Calu3 (cell line): Measurements from ENCODE around the gene CIAO2B. TPM values are rescaled to one million over a fixed set of nuclear protein-coding genes. Genes with fewer than 3 reads are reported as not detected.

Experiments used
- BruUV-seq: library from RNA; stranded (reverse); fragments of 400-500 nt; replicated peaks from 2 replicates; lab custom pipeline; 2021; lab: Mats Ljungman, UMichigan
- CTCF ChIA-PET: fragments of 300-600 bp; sonication (Branson Sonifier 250); formaldehyde crosslinking; loops from one replicate; lab custom pipeline; 2022; ENCODE audit warnings: antibody characterized with exemption; lab: Charles Lee
- DNase-seq: peaks from one replicate; pipeline ENCODE4 v3.0.0; 2022
- H3K27ac Mint-ChIP-seq: one replicate; pipeline ENCODE4 v1.8.0; 2022; ENCODE audit warnings: mixed read lengths; ENCODE audit not compliant: unreplicated experiment
- H3K27me3 Mint-ChIP-seq: one replicate; pipeline ENCODE4 v1.8.0; 2022; ENCODE audit warnings: mixed read lengths; ENCODE audit not compliant: unreplicated experiment
- H3K36me3 Mint-ChIP-seq: one replicate; pipeline ENCODE4 v1.8.0; 2022; ENCODE audit warnings: mild to moderate bottlenecking, moderate library complexity, mixed read lengths; ENCODE audit not compliant: insufficient read depth, unreplicated experiment
- H3K4me1 Mint-ChIP-seq: one replicate; pipeline ENCODE4 v1.8.0; 2022; ENCODE audit warnings: mild to moderate bottlenecking, low read depth, mixed read lengths; ENCODE audit not compliant: unreplicated experiment
- H3K4me3 Mint-ChIP-seq: one replicate; pipeline ENCODE4 v1.8.0; 2022; ENCODE audit warnings: mild to moderate bottlenecking, low read depth, moderate library complexity, mixed read lengths; ENCODE audit not compliant: unreplicated experiment
- H3K9me3 Mint-ChIP-seq: one replicate; pipeline ENCODE4 v1.8.0; 2022; ENCODE audit warnings: low read depth, mixed read lengths; ENCODE audit not compliant: unreplicated experiment
- CTCF ChIP-seq: fragments of 200-600 bp; IDR thresholded peaks from one replicate; pipeline ENCODE4 v1.8.0; 2022; ENCODE audit warnings: antibody characterized with exemption; ENCODE audit not compliant: unreplicated experiment
- intact Hi-C: fragments of 100-400 bp; cut with micrococcal nuclease; formaldehyde crosslinking; loops from one replicate; pipeline ENCODE4 v1.10.0; 2022; ENCODE audit not compliant: unreplicated experiment
- total RNA-seq: library from RNA; stranded (reverse); gene quantifications from 2 replicates; pipeline ENCODE4 v1.2.3, GENCODE V29; 2022

Gene CIAO2B
- total RNA-seq, 1 experiment from 2014 or later = 121 TPM

- CTCF ChIA-PET = interaction anchor here (0.6 to 1.3 kb wide), 2 partner anchors 18 to 132 kb away, joined by 3 to 6 read pairs; no protein-coding TSS in a partner anchor
- H3K4me3 Mint-ChIP-seq = no peak overlapping the region
- H3K27me3 Mint-ChIP-seq = no peaks in the 10 kb centered on the region
- peaks cover 7% of the 10 kb centered on the region for H3K36me3 Mint-ChIP-seq
- H3K27ac Mint-ChIP-seq = no peak overlapping the region
- H3K4me1 Mint-ChIP-seq = peaks cover 3% of the 10 kb centered on the region
- H3K9me3 Mint-ChIP-seq = no peaks in the 10 kb centered on the region
- no peak for DNase-seq
- BruUV-seq = no TSS peak
- intact Hi-C loops = no loop called here
- TF ChIP-seq CTCF = no peak
Observed at GRCh38 chr16:66890799-66891198, 43.4 kb downstream of the CIAO2B start.

GRCh38 chr16:66889622-66890021 lies 44.6 kb downstream of the CIAO2B start:
- no peaks in the 10 kb centered on the region for H3K27me3 Mint-ChIP-seq
- H3K36me3 Mint-ChIP-seq = peaks cover 17% of the 10 kb centered on the region
- no peak overlapping the region for H3K4me3 Mint-ChIP-seq
- H3K4me1 Mint-ChIP-seq = peaks cover 7% of the 10 kb centered on the region
- no TSS peak for BruUV-seq
- CTCF ChIA-PET = interaction anchor here (0.6 kb wide), 1 partner anchor 67 kb away, joined by 5 read pairs; no protein-coding TSS in a partner anchor
- DNase-seq = no peak
- intact Hi-C loops = no loop called here
- no peak overlapping the region for H3K27ac Mint-ChIP-seq
- H3K9me3 Mint-ChIP-seq = no peaks in the 10 kb centered on the region
- TF ChIP-seq CTCF = no peak

- no peak for DNase-seq
- no TSS peak for BruUV-seq
- intact Hi-C loops = no loop called here
- Mint-ChIP-seq H3K4me3 (no peak overlapping the region), H3K27ac (no peak overlapping the region), H3K27me3 (no peaks in the 10 kb centered on the region), H3K9me3 (no peaks in the 10 kb centered on the region), H3K4me1 (peaks cover 7% of the 10 kb centered on the region), H3K36me3 (peaks cover 17% of the 10 kb centered on the region)
- CTCF ChIA-PET = interaction anchor here (0.6 kb wide), 1 partner anchor 68 kb away, joined by 5 read pairs; no protein-coding TSS in a partner anchor
- no peak for TF ChIP-seq CTCF
Observed at GRCh38 chr16:66888647-66889615, 45.3 kb downstream of the CIAO2B start.

- Mint-ChIP-seq H3K4me3 (no peak overlapping the region), H3K9me3 (no peaks in the 10 kb centered on the region), H3K4me1 (peaks cover 7% of the 10 kb centered on the region), H3K27me3 (no peaks in the 10 kb centered on the region), H3K36me3 (peaks cover 20% of the 10 kb centered on the region), H3K27ac (no peak overlapping the region)
- CTCF ChIA-PET = no interaction called here
- no peak for DNase-seq
- BruUV-seq = no TSS peak
- intact Hi-C loops = no loop called here
- no peak for TF ChIP-seq CTCF
Observed at GRCh38 chr16:66886914-66887313, 47.3 kb downstream of the CIAO2B start.
